MCF 10A (cell line): ENCODE measurements around the gene HYAL4. TPM values are rescaled to one million over a fixed set of nuclear protein-coding genes. Genes with fewer than 3 reads are reported as not detected.
"Not testable (repeated sequence)": the region's sequence is repeated elsewhere in the genome, so short reads cannot be mapped to it uniquely, and the experiment has no call there.

Experiments
- BruUV-seq: library from RNA; stranded (reverse); fragments of 400-500 nt; replicated peaks from 2 replicates; lab custom pipeline; 2021; lab: Mats Ljungman, UMichigan
- CTCF ChIA-PET: fragments of 300-600 bp; sonication (Branson Sonifier 250); formaldehyde crosslinking; extraction: SDS; loops from one replicate; lab custom pipeline; 2021; ENCODE audit warnings: antibody characterized with exemption, inconsistent platforms; lab: Yijun Ruan, JAX
- POLR2A ChIA-PET: fragments of 300-600, 350-650 bp; sonication (Branson Sonifier 250); formaldehyde crosslinking; extraction: SDS; loops from one replicate; lab custom pipeline; 2020; ENCODE audit warnings: antibody characterized with exemption, inconsistent platforms; lab: Yijun Ruan, JAX
- DNase-seq: peaks from one replicate; pipeline ENCODE4 v3.0.0-alpha.2; 2018; ENCODE audit not compliant: unreplicated experiment
- H3K27ac Mint-ChIP-seq: one replicate; pipeline ENCODE4 v1.8.0; 2022; ENCODE audit warnings: mild to moderate bottlenecking, low read depth, mixed read lengths; ENCODE audit not compliant: unreplicated experiment
- H3K27me3 Mint-ChIP-seq: one replicate; pipeline ENCODE4 v1.8.0; 2022; ENCODE audit warnings: mixed read lengths; ENCODE audit not compliant: insufficient read depth, unreplicated experiment
- H3K36me3 Mint-ChIP-seq: one replicate; pipeline ENCODE4 v1.8.0; 2022; ENCODE audit warnings: mild to moderate bottlenecking, moderate library complexity, mixed read lengths; ENCODE audit not compliant: insufficient read depth, unreplicated experiment
- H3K4me1 Mint-ChIP-seq: one replicate; pipeline ENCODE4 v1.8.0; 2022; ENCODE audit warnings: mixed read lengths; ENCODE audit not compliant: insufficient read depth, unreplicated experiment
- H3K4me3 Mint-ChIP-seq: one replicate; pipeline ENCODE4 v1.8.0; 2022; ENCODE audit warnings: mild to moderate bottlenecking, moderate library complexity, mixed read lengths; ENCODE audit not compliant: unreplicated experiment
- H3K9me3 Mint-ChIP-seq: one replicate; pipeline ENCODE4 v1.8.0; 2022; ENCODE audit warnings: mixed read lengths; ENCODE audit not compliant: unreplicated experiment
- intact Hi-C: fragments of 100-400 bp; cut with micrococcal nuclease; formaldehyde crosslinking; loops from 2 replicates; pipeline ENCODE4 v1.14.1; 2022
- total RNA-seq: library from RNA; stranded (reverse); gene quantifications from 2 replicates; pipeline ENCODE4 v1.2.3, GENCODE V29; 2022
- TF ChIP-seq, protein P1 (sequence below): fragments of 200-600 bp; IDR thresholded peaks from one replicate; pipeline ENCODE4 v1.8.0; 2022; ENCODE audit warnings: antibody characterized with exemption, mild to moderate bottlenecking; ENCODE audit not compliant: unreplicated experiment

Gene HYAL4
- total RNA-seq, 1 experiment from 2014 or later: not detected

DNA sequence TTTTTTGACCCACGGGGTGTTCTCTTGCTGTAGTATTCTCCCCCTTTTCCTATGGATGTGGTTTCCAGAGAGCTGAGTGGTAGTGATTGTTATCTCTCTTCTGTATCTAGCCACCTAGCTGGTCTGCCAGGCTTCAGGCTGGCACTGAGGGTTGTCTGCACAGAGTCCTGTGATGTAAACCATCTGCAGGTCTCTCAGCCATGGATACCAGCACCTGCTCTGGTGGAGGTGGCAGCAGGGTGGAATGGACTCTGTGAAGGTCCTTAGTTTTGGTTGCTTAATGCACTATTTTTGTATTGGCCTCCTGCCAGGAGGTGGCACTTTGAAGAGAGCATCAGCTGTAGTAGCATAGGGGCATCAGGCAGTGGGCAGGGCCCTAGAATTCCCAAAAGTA lies 851 bp downstream of the HYAL4 start:
- Mint-ChIP-seq H3K36me3 (no peaks in the 10 kb centered on the region), H3K27me3 (no peaks in the 10 kb centered on the region), H3K4me1 (peaks cover 14% of the 10 kb centered on the region), H3K4me3 (no peak overlapping the region), H3K27ac (peak overlapping the region; percentile 33), H3K9me3 (peaks cover 8% of the 10 kb centered on the region)
- TF ChIP-seq, protein P1, sequence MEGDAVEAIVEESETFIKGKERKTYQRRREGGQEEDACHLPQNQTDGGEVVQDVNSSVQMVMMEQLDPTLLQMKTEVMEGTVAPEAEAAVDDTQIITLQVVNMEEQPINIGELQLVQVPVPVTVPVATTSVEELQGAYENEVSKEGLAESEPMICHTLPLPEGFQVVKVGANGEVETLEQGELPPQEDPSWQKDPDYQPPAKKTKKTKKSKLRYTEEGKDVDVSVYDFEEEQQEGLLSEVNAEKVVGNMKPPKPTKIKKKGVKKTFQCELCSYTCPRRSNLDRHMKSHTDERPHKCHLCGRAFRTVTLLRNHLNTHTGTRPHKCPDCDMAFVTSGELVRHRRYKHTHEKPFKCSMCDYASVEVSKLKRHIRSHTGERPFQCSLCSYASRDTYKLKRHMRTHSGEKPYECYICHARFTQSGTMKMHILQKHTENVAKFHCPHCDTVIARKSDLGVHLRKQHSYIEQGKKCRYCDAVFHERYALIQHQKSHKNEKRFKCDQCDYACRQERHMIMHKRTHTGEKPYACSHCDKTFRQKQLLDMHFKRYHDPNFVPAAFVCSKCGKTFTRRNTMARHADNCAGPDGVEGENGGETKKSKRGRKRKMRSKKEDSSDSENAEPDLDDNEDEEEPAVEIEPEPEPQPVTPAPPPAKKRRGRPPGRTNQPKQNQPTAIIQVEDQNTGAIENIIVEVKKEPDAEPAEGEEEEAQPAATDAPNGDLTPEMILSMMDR: no peak
- intact Hi-C loops: no loop called here
- POLR2A ChIA-PET: interaction anchor here (0.6 to 1.3 kb wide), 3 partner anchors 39 to 96 kb away, joined by 3 to 6 read pairs (median 3); no protein-coding TSS in a partner anchor
- no peak for DNase-seq
- BruUV-seq: no TSS peak
- CTCF ChIA-PET: interaction anchor here (0.5 to 2.2 kb wide), 4 partner anchors 19 to 75 kb away, joined by 3 to 13 read pairs (median 8); no protein-coding TSS in a partner anchor

GRCh38 chr7:123846217-123846891 lies 1.4 kb downstream of the HYAL4 start:
- Mint-ChIP-seq H3K27me3 (no peaks in the 10 kb centered on the region), H3K36me3 (no peaks in the 10 kb centered on the region), H3K4me3 (no peak overlapping the region), H3K9me3 (peaks cover 8% of the 10 kb centered on the region), H3K27ac (peak overlapping the region; percentile 33), H3K4me1 (peaks cover 14% of the 10 kb centered on the region)
- TF ChIP-seq, protein P1: no peak
- ChIA-PET POLR2A (interaction anchor here (0.6 to 1.3 kb wide), 3 partner anchors 40 to 97 kb away, joined by 3 to 6 read pairs (median 3); no protein-coding TSS in a partner anchor), CTCF (interaction anchor here (0.6 to 2.2 kb wide), 6 partner anchors 16 to 75 kb away, joined by 3 to 13 read pairs (median 4); no protein-coding TSS in a partner anchor)
- BruUV-seq: no TSS peak
- peak; percentile 73 for DNase-seq
- intact Hi-C loops: no loop called here

GRCh38 chr7:123847868-123848267 lies 2.9 kb downstream of the HYAL4 start:
- Mint-ChIP-seq H3K27me3 (no peaks in the 10 kb centered on the region), H3K36me3 (no peaks in the 10 kb centered on the region), H3K9me3 (peaks cover 8% of the 10 kb centered on the region), H3K4me1 (peaks cover 14% of the 10 kb centered on the region), H3K27ac (no peak overlapping the region), H3K4me3 (no peak overlapping the region)
- DNase-seq: no peak
- intact Hi-C loops: no loop called here
- BruUV-seq: no TSS peak
- POLR2A ChIA-PET: interaction anchor here (0.7 kb wide), 1 partner anchor 99 kb away, joined by 3 read pairs; the partner anchor contains the start of gene WASL
- CTCF ChIA-PET: interaction anchor here (1.1 to 2.2 kb wide), 2 partner anchors 17 to 48 kb away, joined by 3 to 11 read pairs; no protein-coding TSS in a partner anchor
- TF ChIP-seq, protein P1: no peak

- H3K27me3 Mint-ChIP-seq: no peaks in the 10 kb centered on the region
- H3K4me3 Mint-ChIP-seq: no peak overlapping the region
- CTCF ChIA-PET: interaction anchor here (0.6 to 0.7 kb wide), 2 partner anchors 269 to 292 kb away, joined by 3 read pairs; partner anchors contain the start of gene NDUFA5
- TF ChIP-seq, protein P1: no peak
- intact Hi-C loops: no loop called here
- H3K27ac Mint-ChIP-seq: no peak overlapping the region
- no TSS peak for BruUV-seq
- peaks cover 12% of the 10 kb centered on the region for H3K9me3 Mint-ChIP-seq
- peaks cover 14% of the 10 kb centered on the region for H3K4me1 Mint-ChIP-seq
- POLR2A ChIA-PET: interaction anchor here (0.6 kb wide), 1 partner anchor 13 kb away, joined by 3 read pairs; no protein-coding TSS in a partner anchor
- no peak for DNase-seq
- no peaks in the 10 kb centered on the region for H3K36me3 Mint-ChIP-seq
Measured at GRCh38 chr7:123849855-123850254, 4.9 kb downstream of the HYAL4 start.

- intact Hi-C loops, H3K4me1 Mint-ChIP-seq, H3K4me3 Mint-ChIP-seq, H3K36me3 Mint-ChIP-seq, H3K27me3 Mint-ChIP-seq, POLR2A ChIA-PET, H3K27ac Mint-ChIP-seq, DNase-seq, BruUV-seq: not testable (repeated sequence)
- H3K9me3 Mint-ChIP-seq: peaks cover 12% of the 10 kb centered on the region
- CTCF ChIA-PET: interaction anchor here (0.9 kb wide), 1 partner anchor 9 kb away, joined by 3 read pairs; no protein-coding TSS in a partner anchor
Measured at GRCh38 chr7:123851404-123851803, 6.4 kb downstream of the HYAL4 start.

DNA sequence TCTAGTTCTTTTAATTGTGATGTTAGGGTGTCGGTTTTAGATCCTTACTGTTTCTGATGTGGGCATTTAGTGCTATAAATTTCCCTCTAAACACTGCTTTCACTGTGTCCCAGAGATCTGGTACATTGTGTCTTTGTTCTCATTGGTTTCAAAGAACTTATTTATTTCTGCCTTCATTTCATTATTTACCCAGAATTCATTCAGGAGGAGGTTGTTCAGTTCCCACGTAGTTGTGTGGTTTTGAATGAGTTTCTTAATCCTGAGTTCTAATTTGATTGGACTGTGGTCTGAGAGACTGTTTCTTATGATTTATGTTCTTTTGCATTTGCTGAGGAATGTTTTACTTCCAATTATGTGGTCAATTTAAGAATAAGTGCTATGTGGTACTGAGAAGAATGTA lies 9.3 kb downstream of the HYAL4 start:
- H3K4me3 Mint-ChIP-seq, BruUV-seq, intact Hi-C loops, DNase-seq, H3K4me1 Mint-ChIP-seq, H3K36me3 Mint-ChIP-seq, H3K27me3 Mint-ChIP-seq, H3K27ac Mint-ChIP-seq: not testable (repeated sequence)
- CTCF ChIA-PET: interaction anchor here (1.3 to 4.4 kb wide), 2 partner anchors 10 to 11 kb away, joined by 4 to 22 read pairs; no protein-coding TSS in a partner anchor
- H3K9me3 Mint-ChIP-seq: peaks cover 12% of the 10 kb centered on the region
- POLR2A ChIA-PET: interaction anchor here (1.0 kb wide), 1 partner anchor 181 kb away, joined by 3 read pairs; no protein-coding TSS in a partner anchor
